A549 (cell line): ENCODE measurements around the gene CHIA.

Experiments
- ATOH8 ChIP-seq: fragments of 250-450 bp; sonication (Bioruptor Pico); IDR thresholded peaks from 2 replicates; pipeline ENCODE4 v1.5.0; 2020; ENCODE audit warnings: low read depth, mild to moderate bottlenecking, moderate library complexity
- BCL3 ChIP-seq: fragments of >200 bp; sonication (Bioruptor Twin); formaldehyde crosslinking; IDR thresholded peaks from 3 replicates; pipeline ENCODE4 v1.6.1; 2016
- CTCF ChIP-seq: fragments of >200 bp; sonication (Bioruptor Twin); formaldehyde crosslinking; IDR thresholded peaks from 3 replicates; pipeline ENCODE4 v1.5.1; 2016
- HOXA7 ChIP-seq: fragments of 250-450 bp; sonication (Bioruptor Pico); IDR thresholded peaks from 2 replicates; pipeline ENCODE4 v1.5.0; 2020; ENCODE audit warnings: mild to moderate bottlenecking, moderate library complexity
- JUNB ChIP-seq: fragments of >200 bp; sonication (Bioruptor Twin); formaldehyde crosslinking; IDR thresholded peaks from 2 replicates; pipeline ENCODE4 v1.6.1; 2016
- MAX ChIP-seq: IDR thresholded peaks from 2 replicates; pipeline ENCODE4 v1.6.1; 2012
- MYC ChIP-seq: IDR thresholded peaks from 2 replicates; pipeline ENCODE4 v1.6.1; 2012; ENCODE audit warnings: mild to moderate bottlenecking, inconsistent platforms, low read length, improper control_type of control experiment, borderline replicate concordance
- SMC3 ChIP-seq: fragments of >200 bp; sonication (Bioruptor Twin); formaldehyde crosslinking; IDR thresholded peaks from 3 replicates; pipeline ENCODE4 v1.6.1; 2018; ENCODE audit warnings: inconsistent platforms
- ZNF302 ChIP-seq: fragments of 250-450 bp; sonication (Bioruptor Pico); IDR thresholded peaks from 2 replicates; pipeline ENCODE4 v1.9.0; 2021; ENCODE audit warnings: inconsistent platforms, mild to moderate bottlenecking, moderate library complexity

- TF ChIP-seq CTCF (no peak), HOXA7 (CRISPR knock-in tag) (no peak), MAX (no peak), ATOH8 (CRISPR knock-in tag) (no peak), SMC3 (no peak), MYC (no peak), JUNB (no peak), ZNF302 (CRISPR knock-in tag) (no peak), BCL3 (no peak)
Measured at GRCh38 chr1:111369645-111370044, 79.0 kb downstream of the CHIA start.
